ENCODE measurements around the gene CRACR2A. TPM values are rescaled to one million over a fixed set of nuclear protein-coding genes. Genes with fewer than 3 reads are reported as not detected.

CRACR2A gene
- total and polyA plus RNA-seq, 2 of the 13 experiments (the other 11 are each of a cell fraction or from before 2014, with no cell fraction given) = 0.09 to 0.20 TPM

GRCh38 chr12:3790642-3791041, 37.7 kb upstream of the CRACR2A start:
- no peak overlapping the region for H3K4me3 ChIP-seq (replicated peaks in 1 of 3; ENCODE audit: insufficient read depth in 1 of 3, low read depth in 2 of 3, low read length in 3 of 3)
- DNase-seq (ENCODE audit: low spot score) (no peak), ATAC-seq (no peak), FAIRE-seq (no peak)
- intact Hi-C loops (cut with micrococcal nuclease; ENCODE audit: unreplicated experiment) = no loop called here
- H3K79me2 ChIP-seq (ENCODE audit: insufficient read depth, low read length) = no peaks in the 10 kb centered on the region
- H2AFZ ChIP-seq (ENCODE audit: low read length) = no peak overlapping the region
- H3K36me3 ChIP-seq (replicated peaks in 1 of 2; ENCODE audit: control insufficient read depth in 1 of 2, insufficient read depth in 2 of 2, low read length in 2 of 2) = no peaks in the 10 kb centered on the region
- ChIA-PET POLR2A (no interaction called here), CTCF (ENCODE audit: low intra/inter-chr PET ratio, low total read pairs) (no interaction called here)
- H3K9ac ChIP-seq (ENCODE audit: insufficient read depth, low read depth, low read length) = no peak overlapping the region
- no peak overlapping the region for H3K27ac ChIP-seq (ENCODE audit: extremely low read length, insufficient read depth, low read length)
- H4K20me1 ChIP-seq (ENCODE audit: insufficient read depth, low read length) = no peaks in the 10 kb centered on the region
- in situ Hi-C loops (cut with HindIII; ENCODE audit: extremely low pct_ligation_motif_present, low pct_unique_long_range_greater_than_20kb) = no loop called here
- no TSS peak for BruUV-seq (replicated peaks)
- 44% methylated on average over 2 of the region's 2 CpGs for WGBS (ENCODE audit: low lambda C conversion rate)
- no peak overlapping the region for H3K4me2 ChIP-seq (ENCODE audit: low read depth, low read length)
- no peaks in the 10 kb centered on the region for H3K27me3 ChIP-seq (ENCODE audit: control insufficient read depth in 1 of 2, insufficient read depth in 2 of 2, low read length in 2 of 2)
- H3K9me3 ChIP-seq (ENCODE audit: low read length) = no peaks in the 10 kb centered on the region
- peaks cover 14% of the 10 kb centered on the region for H3K4me1 ChIP-seq (ENCODE audit: insufficient read depth, low read length)
- no peak for TF ChIP-seq ZNF816 (CRISPR knock-in tag; IDR thresholded peaks at IDR 0.05; ENCODE audit: borderline replicate concordance)
- TF ChIP-seq ZNF558 (CRISPR knock-in tag; IDR thresholded peaks at IDR 0.05; ENCODE audit: borderline replicate concordance) = no peak
- TF ChIP-seq ZNF142 (CRISPR knock-in tag; IDR thresholded peaks at IDR 0.05) = no peak
- no peak for TF ChIP-seq TOE1 (CRISPR knock-in tag; IDR thresholded peaks at IDR 0.05)
- TF ChIP-seq NFATC3 (CRISPR knock-in tag; IDR thresholded peaks at IDR 0.05) = no peak
- no peak for TF ChIP-seq PHF20 (CRISPR knock-in tag; IDR thresholded peaks at IDR 0.05)
- no peak for TF ChIP-seq TMF1 (CRISPR knock-in tag; IDR thresholded peaks at IDR 0.05; ENCODE audit: low read depth)
- no peak for TF ChIP-seq KDM3A (CRISPR knock-in tag; IDR thresholded peaks at IDR 0.05; ENCODE audit: low read depth)
- TF ChIP-seq CSRNP1 (CRISPR knock-in tag; IDR thresholded peaks at IDR 0.05) = no peak
- no peak for TF ChIP-seq ISL2 (CRISPR knock-in tag; IDR thresholded peaks at IDR 0.05)
- no peak for TF ChIP-seq RARG (CRISPR knock-in tag; IDR thresholded peaks at IDR 0.05; ENCODE audit: low read depth)
- TF ChIP-seq DNMT1 (CRISPR knock-in tag; IDR thresholded peaks at IDR 0.05) = no peak
- TF ChIP-seq ATF7-NPFF (CRISPR knock-in tag; IDR thresholded peaks at IDR 0.05; ENCODE audit: low read depth) = no peak
- no peak for TF ChIP-seq ZBTB7A (CRISPR knock-in tag; IDR thresholded peaks at IDR 0.05)
- no peak for TF ChIP-seq GFI1 (CRISPR knock-in tag; IDR thresholded peaks at IDR 0.05; ENCODE audit: borderline replicate concordance)
- TF ChIP-seq CEBPB (IDR thresholded peaks at IDR 0.05; ENCODE audit: borderline replicate concordance, low read depth, low read length) = no peak
- TF ChIP-seq THAP8 (CRISPR knock-in tag; IDR thresholded peaks at IDR 0.05; ENCODE audit: borderline replicate concordance) = no peak

All from HepG2 (cell line).